DND-41 (cell line): ENCODE data around the gene HDAC4.

Experiments used
- CTCF ChIP-seq: IDR thresholded peaks from 2 replicates; pipeline ENCODE4 v1.5.1; 2012; ENCODE audit warnings: borderline replicate concordance, low read length, moderate library complexity, mild to moderate bottlenecking; ENCODE audit not compliant: poor library complexity, severe bottlenecking; ENCODE audit errors: extremely low read depth
- EZH2 ChIP-seq: IDR thresholded peaks from 3 replicates; pipeline ENCODE4 v1.6.1; 2012; ENCODE audit warnings: borderline replicate concordance, low read depth, mild to moderate bottlenecking, moderate library complexity, low read length, inconsistent platforms; ENCODE audit not compliant: severe bottlenecking

- TF ChIP-seq CTCF (no peak), EZH2 (no peak)
Measured at GRCh38 chr2:239278361-239278760, 122.5 kb downstream of the HDAC4 start.
